ENCODE measurements around the gene TMEM31.
A peak's percentile ranks its signal among the peaks of the same experiment; 100 is the strongest.

The TMEM31 gene

GRCh38 chrX:103710609-103711008, at the start of gene TMEM31:
Gene TMEM31, plus strand, starts transcription at chrX:103710909. Its CDS starts 1,350 bp downstream, at chrX:103712259.
- no peak for DNase-seq (ENCODE audit: low read depth)

GRCh38 chrX:103663981-103664762, 46.5 kb upstream of the TMEM31 start:
- no peak for DNase-seq (ENCODE audit: low read depth)

- no peak for DNase-seq (ENCODE audit: low read depth)
Observed at GRCh38 chrX:103666202-103667107, 44.3 kb upstream of the TMEM31 start.

- DNase-seq (ENCODE audit: low read depth) = no peak
Observed at GRCh38 chrX:103669745-103670144, 41.0 kb upstream of the TMEM31 start.

GRCh38 chrX:103674531-103675454, 35.9 kb upstream of the TMEM31 start:
- DNase-seq (ENCODE audit: low read depth) = no peak

GRCh38 chrX:103678199-103678993, 32.3 kb upstream of the TMEM31 start:
- DNase-seq (ENCODE audit: low read depth) = no peak

GRCh38 chrX:103681443-103681842, 29.3 kb upstream of the TMEM31 start:
- DNase-seq (ENCODE audit: low read depth) = no peak

GRCh38 chrX:103685396-103685795, 25.3 kb upstream of the TMEM31 start:
- DNase-seq (ENCODE audit: low read depth) = no peak

GRCh38 chrX:103686199-103687072, 24.3 kb upstream of the TMEM31 start, which contains the start of gene MORF4L2:
Gene MORF4L2, minus strand, starts transcription at chrX:103686699. Its CDS starts 9,672 bp downstream, at chrX:103677027.
- peak; percentile 97 for DNase-seq (ENCODE audit: low read depth)

GRCh38 chrX:103687073-103687695, 23.5 kb upstream of the TMEM31 start:
- DNase-seq (ENCODE audit: low read depth) = no peak

- no peak for DNase-seq (ENCODE audit: low read depth)
Observed at GRCh38 chrX:103687696-103688201, 23.0 kb upstream of the TMEM31 start.

- DNase-seq (ENCODE audit: low read depth) = no peak
Observed at GRCh38 chrX:103688946-103689345, 21.8 kb upstream of the TMEM31 start.

- no peak for DNase-seq (ENCODE audit: low read depth)
Observed at GRCh38 chrX:103691059-103691458, 19.6 kb upstream of the TMEM31 start.

- no peak for DNase-seq (ENCODE audit: low read depth)
Observed at GRCh38 chrX:103697687-103698086, 13.0 kb upstream of the TMEM31 start.

GRCh38 chrX:103699243-103699642, 11.5 kb upstream of the TMEM31 start:
- no peak for DNase-seq (ENCODE audit: low read depth)

- no peak for DNase-seq (ENCODE audit: low read depth)
Observed at GRCh38 chrX:103704863-103705262, 5.8 kb upstream of the TMEM31 start.

GRCh38 chrX:103716962-103717361, 6.3 kb downstream of the TMEM31 start:
- DNase-seq (ENCODE audit: low read depth) = peak; percentile 74

GRCh38 chrX:103718120-103718519, 7.4 kb downstream of the TMEM31 start:
- no peak for DNase-seq (ENCODE audit: low read depth)

GRCh38 chrX:103722505-103722904, 11.8 kb downstream of the TMEM31 start:
- DNase-seq (ENCODE audit: low read depth) = no peak
